ENCODE data around the gene KIF1A.
"Not testable (repeated sequence)": the region's sequence is repeated elsewhere in the genome, so short reads cannot be mapped to it uniquely, and the experiment has no call there.

The KIF1A gene

DNA sequence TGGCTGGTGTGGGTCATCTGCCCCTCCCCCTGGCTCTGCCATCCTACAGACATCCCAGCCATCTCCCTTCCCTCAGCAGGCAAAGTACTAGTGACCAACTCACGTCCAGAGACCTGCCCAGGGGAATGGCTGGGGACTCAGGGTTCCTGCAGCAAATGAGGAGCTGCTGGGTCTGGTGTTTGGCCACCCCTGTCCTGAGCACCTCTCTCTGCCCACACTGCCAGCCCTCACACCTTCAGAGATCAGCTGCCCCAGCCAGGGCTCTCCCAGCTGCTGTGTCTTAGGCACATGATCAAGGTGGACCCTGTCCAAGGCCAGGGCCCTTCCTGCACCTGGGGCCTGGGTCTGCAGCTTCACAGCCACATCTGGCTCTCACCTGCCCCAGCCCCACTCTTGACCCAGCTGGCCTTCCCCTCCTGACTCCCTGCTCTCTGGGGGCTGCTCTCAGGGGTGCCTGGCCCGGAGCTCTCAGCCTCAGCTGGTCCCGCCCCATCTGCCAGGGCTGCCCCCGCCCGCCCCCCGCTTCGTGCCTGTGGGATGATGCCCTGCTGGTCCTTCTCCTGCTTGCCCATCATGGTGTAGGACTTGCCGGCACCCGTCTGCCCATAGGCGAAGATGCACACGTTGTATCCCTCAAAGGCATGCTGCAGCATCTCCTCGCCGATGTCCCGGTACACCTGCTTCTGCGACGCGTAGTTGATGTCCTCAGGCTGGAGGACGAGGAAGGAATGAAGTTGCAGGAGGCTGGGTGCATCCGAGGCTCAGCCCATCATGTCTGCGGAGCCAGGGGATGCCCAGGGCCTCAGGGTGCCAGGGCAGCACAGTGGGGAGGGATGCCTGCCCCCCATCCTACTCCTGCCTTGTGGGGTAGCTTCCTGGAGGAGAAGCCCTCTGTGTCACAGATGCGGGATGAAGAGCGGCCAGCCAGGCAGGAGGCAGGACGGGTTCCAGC is 32.2 kb downstream of the KIF1A start:
- DNase-seq (ENCODE audit: low read depth): no peak

GRCh38 chr2:240786871-240787311 is 33.1 kb downstream of the KIF1A start:
- DNase-seq (ENCODE audit: low read depth): no peak

DNA sequence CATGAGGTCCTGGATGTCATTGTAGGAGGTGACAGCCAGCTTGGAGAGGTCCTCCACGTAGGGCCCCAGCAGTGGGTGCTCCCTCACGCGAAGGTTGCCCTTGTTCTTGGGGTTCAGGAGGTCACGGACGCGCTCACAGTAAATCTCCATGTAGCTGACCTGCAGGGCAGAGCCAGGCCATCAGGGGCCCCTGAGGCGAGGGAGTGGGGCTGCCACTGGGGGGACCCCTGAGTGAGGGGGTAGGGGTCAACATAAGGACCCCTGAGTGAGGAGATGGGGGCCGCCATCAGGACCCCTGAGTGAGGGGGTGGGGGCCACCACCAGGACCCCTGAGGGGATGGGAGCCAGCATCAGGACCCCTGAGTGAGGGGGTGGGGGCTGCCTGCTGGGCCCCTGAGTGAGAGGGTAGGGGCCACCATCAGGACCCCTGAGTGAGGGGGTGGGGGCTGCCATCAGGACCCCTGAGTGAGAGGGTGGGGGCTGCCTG is 33.6 kb downstream of the KIF1A start:
- no peak for DNase-seq (ENCODE audit: low read depth)

DNA sequence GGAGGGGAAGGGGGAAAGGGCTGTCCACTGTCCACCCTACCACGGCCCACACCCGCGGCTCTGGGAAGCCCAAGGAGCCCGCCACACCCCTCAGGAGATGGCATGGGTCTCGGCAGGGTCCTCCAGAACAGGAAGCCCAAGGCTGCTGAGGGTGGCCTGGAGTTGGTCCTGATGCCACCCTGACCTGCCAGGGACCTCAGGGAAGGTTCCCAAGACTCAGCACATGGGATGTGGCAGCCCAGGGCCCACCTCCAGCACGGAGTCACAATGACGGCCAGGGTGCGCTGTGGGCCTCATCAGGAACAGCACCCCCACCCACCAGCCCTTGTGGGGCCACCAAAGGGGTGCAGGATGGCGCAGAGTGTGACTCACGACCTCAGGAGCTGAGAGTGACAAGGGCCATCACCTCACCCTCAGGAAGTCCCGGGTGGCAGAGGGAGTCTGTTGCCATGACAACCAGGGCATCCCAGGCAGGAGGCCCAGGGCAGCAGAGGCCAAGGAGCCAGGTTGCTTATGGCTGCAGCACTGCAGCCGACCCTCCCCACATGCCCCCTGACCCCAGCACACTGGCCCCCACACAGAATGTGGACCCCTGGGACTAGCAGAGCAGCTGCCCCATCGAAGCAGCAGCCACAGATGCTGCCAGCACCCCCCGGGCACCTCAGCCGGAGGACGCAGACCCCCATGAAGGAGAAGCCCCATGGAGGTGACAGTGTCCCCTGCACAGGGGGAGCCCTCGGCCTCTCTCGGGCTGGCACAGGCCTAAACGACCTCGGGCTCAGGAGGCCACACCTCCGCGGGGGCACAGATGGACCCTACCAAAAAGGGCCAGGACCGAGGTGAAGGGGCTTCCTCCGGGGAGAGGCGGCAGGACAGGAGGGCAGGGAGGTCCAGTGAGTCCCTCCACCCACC is 34.3 kb downstream of the KIF1A start:
- no peak for DNase-seq (ENCODE audit: low read depth)

- DNase-seq (ENCODE audit: low read depth): no peak
Observed at GRCh38 chr2:240784629-240785423, 35.2 kb downstream of the KIF1A start.

GRCh38 chr2:240783819-240784621 is 36.0 kb downstream of the KIF1A start:
- no peak for DNase-seq (ENCODE audit: low read depth)

GRCh38 chr2:240782886-240783818 is 36.9 kb downstream of the KIF1A start:
- no peak for DNase-seq (ENCODE audit: low read depth)

- DNase-seq (ENCODE audit: low read depth): no peak
Observed at GRCh38 chr2:240782221-240782885, 37.7 kb downstream of the KIF1A start.

GRCh38 chr2:240781471-240782220 is 38.4 kb downstream of the KIF1A start:
- DNase-seq (ENCODE audit: low read depth): no peak

DNA sequence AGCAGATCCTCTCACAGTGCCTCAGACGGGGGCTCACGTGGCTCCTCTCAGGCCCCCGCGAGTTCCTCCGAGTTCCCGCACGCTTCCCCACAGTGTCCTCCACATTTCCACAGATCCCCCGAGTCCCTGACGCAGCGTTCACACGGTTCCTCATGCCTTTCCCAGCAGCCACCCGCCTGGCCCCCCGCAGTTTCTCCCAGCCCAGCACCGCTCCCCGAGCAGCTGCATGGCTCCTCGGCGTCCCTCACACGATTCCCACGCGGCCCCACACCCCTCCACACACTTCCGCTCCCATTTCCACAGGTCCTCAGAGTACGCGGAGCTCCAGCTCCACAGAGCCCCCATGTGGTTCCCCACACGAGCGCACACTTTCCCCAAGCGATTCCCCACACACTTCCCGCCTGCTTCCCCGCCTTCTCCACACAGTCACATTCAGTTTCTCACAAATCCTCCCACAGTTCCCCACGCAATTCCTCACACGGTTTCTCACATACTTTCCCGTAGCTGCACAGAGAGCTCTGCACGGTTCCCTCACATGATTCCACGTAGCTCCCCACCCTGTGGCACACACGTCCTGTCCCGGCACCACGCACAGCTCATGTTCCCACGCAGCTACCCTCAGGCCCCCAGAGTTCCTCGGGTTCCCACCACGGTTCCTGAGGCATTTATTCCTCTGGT is 39.9 kb downstream of the KIF1A start:
- no peak for DNase-seq (ENCODE audit: low read depth)

- not testable (repeated sequence) for DNase-seq (ENCODE audit: low read depth)
Observed at GRCh38 chr2:240779250-240779832, 40.7 kb downstream of the KIF1A start.

DNA sequence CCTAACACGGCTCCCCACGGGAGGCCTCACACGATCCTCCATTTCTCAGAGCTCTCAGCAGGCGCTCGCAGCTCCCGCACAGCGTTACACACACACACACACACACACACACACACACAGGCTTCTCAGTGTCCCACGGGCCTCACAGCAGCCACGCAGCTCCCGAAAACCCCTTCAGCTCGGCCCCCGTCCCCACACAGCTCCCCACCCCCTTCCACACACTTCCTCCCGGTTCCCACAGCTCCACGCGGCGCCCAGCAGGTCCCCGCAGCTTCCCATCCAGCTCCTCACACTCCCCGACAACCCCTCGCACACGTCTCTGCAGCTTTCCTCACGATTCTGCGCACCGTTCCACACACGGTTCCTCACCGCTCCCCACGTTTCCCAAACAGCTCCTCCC is 41.6 kb downstream of the KIF1A start:
- DNase-seq (ENCODE audit: low read depth): no peak

DNA sequence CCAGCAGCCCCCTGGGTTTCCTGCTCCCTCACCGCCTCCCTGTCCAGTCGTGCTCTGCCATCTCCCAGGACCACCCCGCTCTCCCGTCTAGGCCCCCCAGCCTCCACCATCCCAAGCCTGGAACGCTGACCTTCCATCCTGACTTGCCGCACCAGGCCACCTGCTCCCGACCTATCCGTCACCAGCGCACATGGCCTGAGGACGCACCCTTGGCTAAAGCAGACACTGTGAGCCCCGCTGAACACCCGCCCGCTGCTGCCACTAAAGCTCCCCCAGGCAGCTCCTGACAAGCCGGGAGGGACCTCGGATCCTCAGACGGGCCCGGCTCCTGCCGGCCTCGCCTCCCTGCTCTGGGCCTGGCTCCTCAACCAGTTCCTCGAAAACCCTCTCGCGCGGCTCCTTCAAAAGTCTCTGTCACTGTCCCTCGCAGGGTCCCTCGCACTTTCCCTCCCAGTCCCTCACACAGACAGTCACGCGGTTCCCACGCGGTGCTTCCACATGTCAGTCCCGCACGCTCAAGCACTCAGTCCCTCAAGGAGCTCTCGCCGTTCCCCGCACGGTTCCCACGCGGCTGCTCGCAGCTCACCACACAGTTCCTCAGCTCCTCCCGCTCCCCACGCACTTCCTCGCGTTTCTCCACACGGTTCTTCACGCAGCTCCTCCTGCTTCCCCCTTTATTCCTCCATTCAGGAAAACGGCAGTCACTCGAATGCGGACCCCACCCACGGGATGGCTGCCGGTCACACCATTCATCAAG is 42.4 kb downstream of the KIF1A start:
- no peak for DNase-seq (ENCODE audit: low read depth)

DNA sequence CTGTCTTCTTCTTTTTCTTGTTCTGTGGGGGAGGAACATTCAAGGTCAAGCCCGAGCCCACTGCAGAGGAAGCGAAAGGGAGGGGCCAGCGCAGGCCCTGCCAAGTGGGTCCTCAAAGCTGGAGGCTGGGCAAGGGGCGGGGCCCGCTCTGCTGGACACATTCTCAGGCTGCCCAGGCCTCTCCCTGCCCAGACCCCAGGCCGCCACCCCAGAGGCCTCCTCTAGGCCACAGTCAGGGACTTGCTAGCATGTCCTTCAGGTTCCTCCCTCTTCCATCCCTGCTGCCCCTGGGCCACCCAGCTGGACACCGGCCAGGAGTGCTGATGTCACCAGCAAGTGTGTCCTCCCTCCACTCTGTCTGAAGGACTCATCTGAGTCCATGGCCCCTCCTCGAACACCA is 44.1 kb downstream of the KIF1A start:
- no peak for DNase-seq (ENCODE audit: low read depth)

- no peak for DNase-seq (ENCODE audit: low read depth)
Observed at GRCh38 chr2:240774856-240775255, 45.2 kb downstream of the KIF1A start.

- DNase-seq (ENCODE audit: low read depth): no peak
Observed at GRCh38 chr2:240769096-240769495, 50.9 kb downstream of the KIF1A start.

- DNase-seq (ENCODE audit: low read depth): no peak
Observed at GRCh38 chr2:240768216-240768615, 51.8 kb downstream of the KIF1A start.

Measured in T-helper 22 cell (primary cell).